Ascending aorta (tissue), 2 donors: ENCODE measurements around the gene CDC42BPA. TPM values are rescaled to one million over a fixed set of nuclear protein-coding genes. Genes with fewer than 3 reads are reported as not detected.

Experiments
- DNase-seq, 2 donors: peaks; one replicate each; pipeline ENCODE4 v3.0.0-alpha.2; 2019; ENCODE audit warnings: low spot score in 2 of 2
- H3K27ac ChIP-seq, 2 donors: fragments of 200-600 bp; sonication (generic); one replicate each; pipeline ENCODE4 v1.5.1; 2016 to 2017; ENCODE audit warnings: mild to moderate bottlenecking in 1 of 2
- H3K27me3 ChIP-seq: fragments of 200-600 bp; sonication (generic); one replicate; pipeline ENCODE4 v1.5.1; 2017
- H3K36me3 ChIP-seq, 2 donors: fragments of 200-600 bp; sonication (generic); one replicate each; pipeline ENCODE4 v1.5.1; 2016
- H3K4me1 ChIP-seq, 2 donors: fragments of 200-600 bp; sonication (generic); one replicate each; pipeline ENCODE4 v1.5.1; 2016 to 2017; ENCODE audit warnings: mild to moderate bottlenecking in 1 of 2
- H3K4me3 ChIP-seq, 2 donors: fragments of 200-600 bp; sonication (generic); one replicate each; pipeline ENCODE4 v1.5.1; 2016 to 2017; ENCODE audit warnings: mild to moderate bottlenecking in 1 of 2
- H3K9me3 ChIP-seq, 2 donors: fragments of 200-600 bp; sonication (generic); one replicate each; pipeline ENCODE4 v1.5.1; 2016
- intact Hi-C: fragments of 100-400 bp; cut with DNase I; formaldehyde crosslinking; loops from one replicate; pipeline ENCODE4 v1.15.1; 2023
- total RNA-seq: library from RNA; depleted of rRNA; stranded (reverse); fragments of >200 nt; gene quantifications from one replicate; pipeline ENCODE4 v1.1.0, GENCODE V29; 2016
- TF ChIP-seq, protein P1 (sequence below), 3 experiments: fragments of 200-600 bp in 2 of 3; fragments of 450-650 bp in 1 of 3; sonication (generic) in 2 of 3; IDR thresholded peaks; one replicate each; pipeline ENCODE4 v1.5.1; 2016 to 2019; ENCODE audit warnings: antibody characterized with exemption in 3 of 3, mild to moderate bottlenecking in 1 of 3, moderate library complexity in 1 of 3

CDC42BPA gene
- total RNA-seq, 1 donor from 2014 or later = 56.9 TPM

GRCh38 chr1:226987179-226987536, 331.1 kb downstream of the CDC42BPA start:
- no peaks in the 10 kb centered on the region for H3K27me3 ChIP-seq
- no peak for DNase-seq
- intact Hi-C loops = no loop called here
- no peak overlapping the region for H3K4me3 ChIP-seq
- H3K4me1 ChIP-seq = peaks cover 0 to 15% of the 10 kb centered on the region in 2 donors
- H3K9me3 ChIP-seq = no peaks in the 10 kb centered on the region
- H3K27ac ChIP-seq = no peak overlapping the region
- H3K36me3 ChIP-seq = peaks cover 25 to 45% of the 10 kb centered on the region in 2 donors
- TF ChIP-seq, protein P1, sequence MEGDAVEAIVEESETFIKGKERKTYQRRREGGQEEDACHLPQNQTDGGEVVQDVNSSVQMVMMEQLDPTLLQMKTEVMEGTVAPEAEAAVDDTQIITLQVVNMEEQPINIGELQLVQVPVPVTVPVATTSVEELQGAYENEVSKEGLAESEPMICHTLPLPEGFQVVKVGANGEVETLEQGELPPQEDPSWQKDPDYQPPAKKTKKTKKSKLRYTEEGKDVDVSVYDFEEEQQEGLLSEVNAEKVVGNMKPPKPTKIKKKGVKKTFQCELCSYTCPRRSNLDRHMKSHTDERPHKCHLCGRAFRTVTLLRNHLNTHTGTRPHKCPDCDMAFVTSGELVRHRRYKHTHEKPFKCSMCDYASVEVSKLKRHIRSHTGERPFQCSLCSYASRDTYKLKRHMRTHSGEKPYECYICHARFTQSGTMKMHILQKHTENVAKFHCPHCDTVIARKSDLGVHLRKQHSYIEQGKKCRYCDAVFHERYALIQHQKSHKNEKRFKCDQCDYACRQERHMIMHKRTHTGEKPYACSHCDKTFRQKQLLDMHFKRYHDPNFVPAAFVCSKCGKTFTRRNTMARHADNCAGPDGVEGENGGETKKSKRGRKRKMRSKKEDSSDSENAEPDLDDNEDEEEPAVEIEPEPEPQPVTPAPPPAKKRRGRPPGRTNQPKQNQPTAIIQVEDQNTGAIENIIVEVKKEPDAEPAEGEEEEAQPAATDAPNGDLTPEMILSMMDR (IDR thresholded peaks at IDR 0.05) = no peak

DNA sequence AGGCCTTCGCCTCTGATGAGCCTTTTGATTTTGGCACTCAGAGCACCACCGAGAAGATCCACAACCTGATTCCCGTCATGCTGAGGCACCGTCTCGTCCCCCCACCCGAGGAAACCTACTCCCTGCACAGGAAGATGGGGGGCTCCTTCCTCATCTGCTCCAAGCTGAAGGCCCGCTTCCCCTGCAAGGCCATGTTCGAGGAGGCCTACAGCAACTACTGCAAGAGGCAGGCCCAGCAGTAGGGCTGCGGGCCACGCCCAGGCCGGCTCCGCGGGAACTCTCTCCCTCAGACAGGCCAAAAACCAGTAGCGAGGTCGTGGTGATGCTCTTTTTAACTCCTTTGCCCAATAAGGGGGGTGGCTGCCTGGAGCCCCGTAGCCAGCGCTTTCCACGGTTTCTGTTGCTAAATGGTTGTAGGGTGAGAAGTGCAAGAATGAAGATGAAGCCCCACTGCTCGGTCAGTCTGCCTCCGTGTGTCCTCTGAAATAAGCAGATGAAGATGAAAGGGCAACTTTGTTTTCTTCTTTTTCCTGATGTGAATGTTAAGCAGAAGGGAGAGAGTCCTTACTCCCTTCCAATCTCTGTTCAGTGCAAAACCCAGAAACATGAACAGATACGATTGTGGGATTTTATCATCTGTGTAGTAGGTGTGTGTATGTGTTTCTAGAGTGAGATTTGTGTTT, 331.7 kb downstream of the CDC42BPA start:
- no peak for DNase-seq
- H3K4me1 ChIP-seq = peaks cover 0 to 15% of the 10 kb centered on the region in 2 donors
- H3K36me3 ChIP-seq = peaks cover 25 to 45% of the 10 kb centered on the region in 2 donors
- intact Hi-C loops = no loop called here
- no peak overlapping the region for H3K27ac ChIP-seq
- no peak overlapping the region for H3K4me3 ChIP-seq
- H3K9me3 ChIP-seq = no peaks in the 10 kb centered on the region
- TF ChIP-seq, protein P1 (IDR thresholded peaks at IDR 0.05) = no peak
- H3K27me3 ChIP-seq = no peaks in the 10 kb centered on the region

- peaks cover 25 to 45% of the 10 kb centered on the region in 2 donors for H3K36me3 ChIP-seq
- H3K4me1 ChIP-seq = peaks cover 0 to 15% of the 10 kb centered on the region in 2 donors
- H3K4me3 ChIP-seq = no peak overlapping the region
- H3K27me3 ChIP-seq = no peaks in the 10 kb centered on the region
- no peaks in the 10 kb centered on the region for H3K9me3 ChIP-seq
- TF ChIP-seq, protein P1 (IDR thresholded peaks at IDR 0.05) = no peak
- intact Hi-C loops = no loop called here
- no peak for DNase-seq
- H3K27ac ChIP-seq = no peak overlapping the region
These were observed 332.3 kb downstream of the CDC42BPA start for GRCh38 chr1:226985839-226986463.

DNA sequence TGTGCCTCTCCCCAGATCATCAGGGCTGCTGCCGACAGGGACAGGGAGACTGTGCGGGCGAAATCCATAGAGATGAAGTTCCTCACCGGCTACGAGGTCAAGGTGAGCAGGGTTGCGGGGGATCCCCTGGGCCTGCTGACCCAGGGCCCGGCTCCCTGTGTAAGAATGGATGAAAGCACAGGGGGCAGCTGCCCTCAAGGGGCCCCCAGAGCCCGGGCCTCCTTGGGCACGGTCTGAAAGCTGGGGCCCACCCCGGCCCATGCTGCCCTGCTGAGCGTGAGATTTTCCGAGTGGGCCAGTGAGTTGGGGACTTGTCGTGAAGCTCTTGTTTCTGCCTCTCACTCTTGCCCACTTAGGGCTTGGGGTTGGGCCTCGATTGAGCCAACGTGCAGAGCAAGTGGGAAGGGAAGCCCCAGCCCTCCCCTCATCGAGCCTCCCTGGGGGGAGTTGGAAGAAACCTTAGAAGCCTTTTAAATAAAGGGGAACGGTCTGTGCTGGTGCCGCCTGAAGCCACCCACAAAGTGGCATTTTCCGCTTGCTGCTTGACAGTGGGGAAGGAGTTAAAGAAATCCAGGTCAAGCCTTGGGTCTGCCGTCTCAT, 333.0 kb downstream of the CDC42BPA start:
- TF ChIP-seq, protein P1 (IDR thresholded peaks at IDR 0.05) = no peak
- Histone ChIP-seq H3K4me3 (no peak overlapping the region), H3K27ac (no peak overlapping the region), H3K36me3 (peaks cover 25 to 45% of the 10 kb centered on the region in 2 donors), H3K9me3 (no peaks in the 10 kb centered on the region), H3K4me1 (peaks cover 0 to 12% of the 10 kb centered on the region in 2 donors), H3K27me3 (no peaks in the 10 kb centered on the region)
- intact Hi-C loops = no loop called here
- no peak for DNase-seq

DNA sequence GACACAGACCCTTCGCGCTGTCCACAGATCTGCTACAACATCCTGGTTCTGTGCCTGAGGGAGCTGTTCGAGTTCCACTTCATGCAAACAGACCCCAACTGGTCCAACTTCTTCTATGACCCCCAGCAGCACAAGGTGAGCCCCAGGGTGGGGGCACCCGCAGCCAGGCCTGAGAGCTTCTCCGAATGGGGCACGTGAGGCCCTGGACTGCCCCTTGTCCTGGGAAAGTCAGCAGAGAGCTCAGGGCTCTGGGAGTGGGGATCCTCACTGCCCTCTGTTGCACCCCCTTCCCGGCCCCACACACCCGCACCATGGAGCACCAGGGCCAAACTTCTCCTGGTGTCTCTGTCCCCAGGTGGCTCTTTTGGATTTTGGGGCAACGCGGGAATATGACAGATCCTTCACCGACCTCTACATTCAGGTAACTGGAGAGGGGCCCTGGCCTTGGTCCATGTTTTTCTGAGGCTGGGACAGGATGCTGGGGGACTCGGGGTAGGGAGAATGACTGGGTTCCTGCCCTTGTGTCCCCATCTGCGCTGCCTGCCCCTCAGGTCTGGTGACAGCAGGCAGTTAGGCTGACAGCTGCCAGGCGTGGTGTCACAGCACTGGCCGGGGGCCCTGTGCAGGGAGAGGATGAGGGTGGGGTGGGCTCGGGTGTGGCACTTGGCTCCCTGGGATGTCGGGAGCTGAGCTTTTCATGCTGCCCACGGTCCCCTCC, 333.6 kb downstream of the CDC42BPA start:
- H3K4me1 ChIP-seq = peaks cover 0 to 8% of the 10 kb centered on the region in 2 donors
- H3K27me3 ChIP-seq = no peaks in the 10 kb centered on the region
- no peak overlapping the region for H3K27ac ChIP-seq
- H3K36me3 ChIP-seq = peaks cover 25 to 45% of the 10 kb centered on the region in 2 donors
- H3K4me3 ChIP-seq = no peak overlapping the region
- intact Hi-C loops = no loop called here
- H3K9me3 ChIP-seq = no peaks in the 10 kb centered on the region
- DNase-seq = no peak
- TF ChIP-seq, protein P1 (IDR thresholded peaks at IDR 0.05) = no peak
